ENCODE data around the gene SPATC1L. TPM values are rescaled to one million over a fixed set of nuclear protein-coding genes. Genes with fewer than 3 reads are reported as not detected.

SPATC1L gene
- total and polyA plus RNA-seq, 2 donors, result 3.6 to 20.4 TPM

- Histone ChIP-seq H3K4me1 (ENCODE audit: insufficient read depth) (no peaks in the 10 kb centered on the region), H3K4me3 (ENCODE audit: low read depth, low read length) (no peak overlapping the region), H3K36me3 (ENCODE audit: insufficient read depth) (peaks cover 3% of the 10 kb centered on the region), H3K27ac (ENCODE audit: low read depth) (no peak overlapping the region)
- 88% methylated on average over 12 of the region's 12 CpGs for WGBS
- DNase-seq (ENCODE audit: extremely low spot score), result no peak
Measured at GRCh38 chr21:46122758-46123683, 61.2 kb downstream of the SPATC1L start.

- no peak for DNase-seq (ENCODE audit: extremely low spot score)
- WGBS, result 84% methylated on average over 12 of the region's 12 CpGs
- Histone ChIP-seq H3K4me3 (ENCODE audit: low read depth, low read length) (no peak overlapping the region), H3K4me1 (ENCODE audit: insufficient read depth) (no peaks in the 10 kb centered on the region), H3K27ac (ENCODE audit: low read depth) (no peak overlapping the region), H3K36me3 (ENCODE audit: insufficient read depth) (peaks cover 3% of the 10 kb centered on the region)
Measured at GRCh38 chr21:46122237-46122671, 62.0 kb downstream of the SPATC1L start.

- DNase-seq (ENCODE audit: extremely low spot score), result no peak
- Histone ChIP-seq H3K27ac (ENCODE audit: low read depth) (no peak overlapping the region), H3K4me1 (ENCODE audit: insufficient read depth) (no peaks in the 10 kb centered on the region), H3K4me3 (ENCODE audit: low read depth, low read length) (no peak overlapping the region), H3K36me3 (ENCODE audit: insufficient read depth) (peaks cover 3% of the 10 kb centered on the region)
- 87% methylated on average over 29 of the region's 29 CpGs for WGBS
Measured at GRCh38 chr21:46121286-46122221, 62.7 kb downstream of the SPATC1L start.

- no peaks in the 10 kb centered on the region for H3K4me1 ChIP-seq (ENCODE audit: insufficient read depth)
- H3K4me3 ChIP-seq (ENCODE audit: low read depth, low read length), result no peak overlapping the region
- H3K27ac ChIP-seq (ENCODE audit: low read depth), result no peak overlapping the region
- peaks cover 5% of the 10 kb centered on the region for H3K36me3 ChIP-seq (ENCODE audit: insufficient read depth)
- 85% methylated on average over 26 of the region's 26 CpGs for WGBS
- DNase-seq (ENCODE audit: extremely low spot score), result no peak
Measured at GRCh38 chr21:46120301-46121285, 63.7 kb downstream of the SPATC1L start.

GRCh38 chr21:46119637-46120271 is 64.5 kb downstream of the SPATC1L start:
- H3K4me1 ChIP-seq (ENCODE audit: insufficient read depth), result no peaks in the 10 kb centered on the region
- no peak overlapping the region for H3K4me3 ChIP-seq (ENCODE audit: low read depth, low read length)
- 86% methylated on average over 14 of the region's 14 CpGs for WGBS
- H3K36me3 ChIP-seq (ENCODE audit: insufficient read depth), result peaks cover 5% of the 10 kb centered on the region
- no peak overlapping the region for H3K27ac ChIP-seq (ENCODE audit: low read depth)
- no peak for DNase-seq (ENCODE audit: extremely low spot score)

GRCh38 chr21:46119144-46119636 is 65.1 kb downstream of the SPATC1L start:
- peaks cover 5% of the 10 kb centered on the region for H3K36me3 ChIP-seq (ENCODE audit: insufficient read depth)

GRCh38 chr21:46118316-46119143 is 65.7 kb downstream of the SPATC1L start:
- no peaks in the 10 kb centered on the region for H3K4me1 ChIP-seq (ENCODE audit: insufficient read depth)
- DNase-seq (ENCODE audit: extremely low spot score), result no peak
- no peak overlapping the region for H3K4me3 ChIP-seq (ENCODE audit: low read depth, low read length)
- H3K27ac ChIP-seq (ENCODE audit: low read depth), result no peak overlapping the region
- WGBS, result 89% methylated on average over 27 of the region's 27 CpGs
- peaks cover 5% of the 10 kb centered on the region for H3K36me3 ChIP-seq (ENCODE audit: insufficient read depth)

More at GRCh38 chr21:46119144-46119636, 65.1 kb downstream of the SPATC1L start:
- WGBS, result 88% methylated on average over 12 of the region's 12 CpGs
- no peak overlapping the region for H3K27ac ChIP-seq (ENCODE audit: low read depth)
- DNase-seq (ENCODE audit: extremely low spot score), result no peak
- H3K4me3 ChIP-seq (ENCODE audit: low read depth, low read length), result no peak overlapping the region
- H3K4me1 ChIP-seq (ENCODE audit: insufficient read depth), result no peaks in the 10 kb centered on the region

GRCh38 chr21:46117586-46118315 is 66.5 kb downstream of the SPATC1L start:
- Histone ChIP-seq H3K4me1 (ENCODE audit: insufficient read depth) (no peaks in the 10 kb centered on the region), H3K4me3 (ENCODE audit: low read depth, low read length) (no peak overlapping the region), H3K36me3 (ENCODE audit: insufficient read depth) (peaks cover 5% of the 10 kb centered on the region), H3K27ac (ENCODE audit: low read depth) (no peak overlapping the region)
- WGBS, result 79% methylated on average over 29 of the region's 29 CpGs
- no peak for DNase-seq (ENCODE audit: extremely low spot score)

GRCh38 chr21:46116776-46117585 is 67.3 kb downstream of the SPATC1L start:
- no peak overlapping the region for H3K4me3 ChIP-seq (ENCODE audit: low read depth, low read length)
- DNase-seq (ENCODE audit: extremely low spot score), result no peak
- H3K27ac ChIP-seq (ENCODE audit: low read depth), result no peak overlapping the region
- no peaks in the 10 kb centered on the region for H3K4me1 ChIP-seq (ENCODE audit: insufficient read depth)
- WGBS, result 72% methylated on average over 24 of the region's 24 CpGs
- peaks cover 5% of the 10 kb centered on the region for H3K36me3 ChIP-seq (ENCODE audit: insufficient read depth)

- WGBS, result 87% methylated on average over 20 of the region's 20 CpGs
- H3K27ac ChIP-seq (ENCODE audit: low read depth), result no peak overlapping the region
- no peak for DNase-seq (ENCODE audit: extremely low spot score)
- no peaks in the 10 kb centered on the region for H3K4me1 ChIP-seq (ENCODE audit: insufficient read depth)
- H3K36me3 ChIP-seq (ENCODE audit: insufficient read depth), result peaks cover 5% of the 10 kb centered on the region
- H3K4me3 ChIP-seq (ENCODE audit: low read depth, low read length), result no peak overlapping the region
Measured at GRCh38 chr21:46116189-46116775, 68.0 kb downstream of the SPATC1L start.
